K562 (cell line): ENCODE results near the gene SPINK9. TPM values are rescaled to one million over a fixed set of nuclear protein-coding genes. Genes with fewer than 3 reads are reported as not detected.

Experiments used
- ARID2 ChIP-seq: fragments of 450-650 bp; IDR thresholded peaks from 2 replicates; pipeline ENCODE4 v1.6.1; 2017; ENCODE audit warnings: antibody characterized with exemption, mild to moderate bottlenecking
- CEBPB ChIP-seq: fragments of 450-650 bp; IDR thresholded peaks from 2 replicates; pipeline ENCODE4 v1.6.1; 2016; ENCODE audit warnings: missing genetic modification characterization, missing compliant biosample characterization
- E4F1 ChIP-seq: fragments of 250-450 bp; sonication (Bioruptor Pico); IDR thresholded peaks from 2 replicates; pipeline ENCODE4 v1.5.0; 2021; ENCODE audit warnings: mild to moderate bottlenecking, borderline replicate concordance
- RAD21 ChIP-seq, 2 experiments: fragments of 250-450 bp in 1 of 2; fragments of 450-650 bp in 1 of 2; sonication (Bioruptor Pico) in 1 of 2; formaldehyde crosslinking in 1 of 2; IDR thresholded peaks in 1 of 2; conservative IDR thresholded peaks in 1 of 2; 2 replicates each; pipeline versions ENCODE4 v1.4.0 to v1.8.0; 2020 to 2022; ENCODE audit warnings: mild to moderate bottlenecking in 2 of 2, moderate library complexity in 1 of 2
- RAD51 ChIP-seq: fragments of 450-650 bp; IDR thresholded peaks from 2 replicates; pipeline ENCODE4 v1.7.1; 2016; ENCODE audit warnings: low read depth, mild to moderate bottlenecking, borderline replicate concordance
- SMC3 ChIP-seq: conservative IDR thresholded peaks from 2 replicates; pipeline ENCODE4 v1.6.1; 2011; ENCODE audit warnings: low read depth, low read length, improper control_type of control experiment; ENCODE audit not compliant: insufficient read depth
- TEAD2 ChIP-seq: fragments of 450-650 bp; IDR thresholded peaks from 2 replicates; pipeline ENCODE4 v1.6.1; 2016; ENCODE audit warnings: missing genetic modification characterization, control low read depth, missing compliant biosample characterization
- YBX1 ChIP-seq: fragments of 450-650 bp; IDR thresholded peaks from 2 replicates; pipeline ENCODE4 v1.7.1; 2016; ENCODE audit warnings: mild to moderate bottlenecking
- ZFP36 ChIP-seq: fragments of 150-350 bp; IDR thresholded peaks from 2 replicates; pipeline ENCODE4 v1.6.1; 2018; ENCODE audit warnings: low read length, low read depth; ENCODE audit not compliant: partially characterized antibody
- polyA plus RNA-seq, 8 experiments: library from polyadenylated mRNA; depleted of rRNA in 4 of 8; stranded (reverse) in 5 of 8; unstranded in 3 of 8; fragments of >200 nt; fragmentation: Nextera tagmentation in 2 of 8; fragmentation: Illumina TruSeq in 1 of 8; extraction: Ambion mirVana in 2 of 8; extraction: Trizol in 1 of 8; gene quantifications; 2 replicates each; pipeline versions ENCODE4 v1.2.1 to v1.2.3, GENCODE V29; 2011 to 2014; ENCODE audit warnings: inconsistent platforms in 1 of 8, missing spikeins in 1 of 8
- total RNA-seq, 7 experiments: library from RNA; depleted of rRNA in 6 of 7; stranded (reverse); fragments of >200 nt in 6 of 7; fragmentation: Illumina TruSeq in 2 of 7; extraction: Trizol in 2 of 7; gene quantifications; 2 replicates each; pipeline versions ENCODE4 v1.2.1 to v1.2.3, GENCODE V29; 2011 to 2021; ENCODE audit warnings: low replicate concordance in 1 of 7

SPINK9 gene
- total and polyA plus RNA-seq, 9 of the 15 experiments (the other 6 are each of a cell fraction or from before 2014, with no cell fraction given): not detected

GRCh38 chr5:148374690-148375360 lies 39.5 kb downstream of the SPINK9 start (continued):
- TF ChIP-seq SMC3 (peak; percentile 57), TEAD2 (tag) (0 out of 2 replicates have a peak, but pooled peaks have one; percentile 15), RAD51 (peak; percentile 39; the same call in 1 of the 2 replicates), RAD21 (CRISPR knock-in tag; conservative IDR thresholded peaks at IDR 0.05 in 1 of 2, IDR thresholded peaks at IDR 0.05 in 1 of 2) (peak; percentile 64 to 87), CEBPB (peak; percentile 56; the same call in 1 of the 2 replicates), ZFP36 (peak; percentile 57), E4F1 (CRISPR knock-in tag) (no peak), YBX1 (no peak), ARID2 (0 out of 2 replicates have a peak, but pooled peaks have one; percentile 6)
